GM19193 (cell line): ENCODE data around the gene FOCAD.

Experiments used
- POLR2A ChIP-seq: IDR thresholded peaks from 4 replicates; pipeline ENCODE4 v1.6.1; 2011; ENCODE audit not compliant: insufficient read depth, insufficient read length; ENCODE audit errors: extremely low read depth

Gene FOCAD

GRCh38 chr9:20908461-20908860 is 224.4 kb downstream of the FOCAD start:
- TF ChIP-seq POLR2A, result no peak

- no peak for TF ChIP-seq POLR2A
Measured at GRCh38 chr9:20914556-20914955, 230.5 kb downstream of the FOCAD start.

- no peak for TF ChIP-seq POLR2A
Measured at GRCh38 chr9:20921362-20921761, 237.3 kb downstream of the FOCAD start.

- TF ChIP-seq POLR2A, result no peak
Measured at GRCh38 chr9:20925256-20926045, 241.4 kb downstream of the FOCAD start.

- no peak for TF ChIP-seq POLR2A
Measured at GRCh38 chr9:20929276-20929675, 245.2 kb downstream of the FOCAD start.

- TF ChIP-seq POLR2A, result no peak
Measured at GRCh38 chr9:20930836-20931235, 246.8 kb downstream of the FOCAD start.

- no peak for TF ChIP-seq POLR2A
Measured at GRCh38 chr9:20940447-20941173, 256.6 kb downstream of the FOCAD start.

GRCh38 chr9:20941174-20941690 is 257.2 kb downstream of the FOCAD start:
- TF ChIP-seq POLR2A, result no peak

- TF ChIP-seq POLR2A, result no peak
Measured at GRCh38 chr9:20944507-20944906, 260.4 kb downstream of the FOCAD start.

- TF ChIP-seq POLR2A, result no peak
Measured at GRCh38 chr9:20945269-20945668, 261.2 kb downstream of the FOCAD start.

GRCh38 chr9:20945856-20946255 is 261.8 kb downstream of the FOCAD start:
- no peak for TF ChIP-seq POLR2A

- TF ChIP-seq POLR2A, result no peak
Measured at GRCh38 chr9:20948703-20949102, 264.6 kb downstream of the FOCAD start.

GRCh38 chr9:20950707-20951106 is 266.6 kb downstream of the FOCAD start:
- TF ChIP-seq POLR2A, result no peak

- TF ChIP-seq POLR2A, result no peak
Measured at GRCh38 chr9:20962536-20963225, 278.6 kb downstream of the FOCAD start.

- no peak for TF ChIP-seq POLR2A
Measured at GRCh38 chr9:20972684-20973083, 288.6 kb downstream of the FOCAD start.
